Measurements from ENCODE around the gene DKK3. TPM values are rescaled to one million over a fixed set of nuclear protein-coding genes. Genes with fewer than 3 reads are reported as not detected.

Gene DKK3
- total RNA-seq, 1 experiment from 2014 or later: 14.6 TPM

GRCh38 chr11:11989774-11990744, 18.4 kb downstream of the DKK3 start:
- BruUV-seq (replicated peaks): no TSS peak
- no peak overlapping the region for H3K27ac Mint-ChIP-seq (ENCODE audit: unreplicated experiment)
- H3K36me3 Mint-ChIP-seq (ENCODE audit: insufficient read depth, unreplicated experiment): no peaks in the 10 kb centered on the region
- no peak for DNase-seq
- CTCF ChIA-PET: no interaction called here
- peaks cover 26% of the 10 kb centered on the region for H3K4me1 Mint-ChIP-seq (ENCODE audit: low read depth, unreplicated experiment)
- H3K9me3 Mint-ChIP-seq (ENCODE audit: low read depth, unreplicated experiment): no peaks in the 10 kb centered on the region
- TF ChIP-seq, protein P1, sequence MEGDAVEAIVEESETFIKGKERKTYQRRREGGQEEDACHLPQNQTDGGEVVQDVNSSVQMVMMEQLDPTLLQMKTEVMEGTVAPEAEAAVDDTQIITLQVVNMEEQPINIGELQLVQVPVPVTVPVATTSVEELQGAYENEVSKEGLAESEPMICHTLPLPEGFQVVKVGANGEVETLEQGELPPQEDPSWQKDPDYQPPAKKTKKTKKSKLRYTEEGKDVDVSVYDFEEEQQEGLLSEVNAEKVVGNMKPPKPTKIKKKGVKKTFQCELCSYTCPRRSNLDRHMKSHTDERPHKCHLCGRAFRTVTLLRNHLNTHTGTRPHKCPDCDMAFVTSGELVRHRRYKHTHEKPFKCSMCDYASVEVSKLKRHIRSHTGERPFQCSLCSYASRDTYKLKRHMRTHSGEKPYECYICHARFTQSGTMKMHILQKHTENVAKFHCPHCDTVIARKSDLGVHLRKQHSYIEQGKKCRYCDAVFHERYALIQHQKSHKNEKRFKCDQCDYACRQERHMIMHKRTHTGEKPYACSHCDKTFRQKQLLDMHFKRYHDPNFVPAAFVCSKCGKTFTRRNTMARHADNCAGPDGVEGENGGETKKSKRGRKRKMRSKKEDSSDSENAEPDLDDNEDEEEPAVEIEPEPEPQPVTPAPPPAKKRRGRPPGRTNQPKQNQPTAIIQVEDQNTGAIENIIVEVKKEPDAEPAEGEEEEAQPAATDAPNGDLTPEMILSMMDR (IDR thresholded peaks at IDR 0.05; ENCODE audit: unreplicated experiment): no peak
- intact Hi-C loops (cut with micrococcal nuclease; ENCODE audit: unreplicated experiment): loop anchor here (5.0 kb wide), 1 partner anchor 52 kb away; no protein-coding TSS in a partner anchor
- no peaks in the 10 kb centered on the region for H3K27me3 Mint-ChIP-seq (ENCODE audit: unreplicated experiment)
- H3K4me3 Mint-ChIP-seq (ENCODE audit: low read depth, unreplicated experiment): no peak overlapping the region

GRCh38 chr11:11988681-11989261, 19.7 kb downstream of the DKK3 start:
- H3K4me1 Mint-ChIP-seq (ENCODE audit: low read depth, unreplicated experiment): peaks cover 15% of the 10 kb centered on the region
- no TSS peak for BruUV-seq (replicated peaks)
- no peak overlapping the region for H3K4me3 Mint-ChIP-seq (ENCODE audit: low read depth, unreplicated experiment)
- no peak for DNase-seq
- intact Hi-C loops (cut with micrococcal nuclease; ENCODE audit: unreplicated experiment): no loop called here
- no peaks in the 10 kb centered on the region for H3K9me3 Mint-ChIP-seq (ENCODE audit: low read depth, unreplicated experiment)
- TF ChIP-seq, protein P1 (IDR thresholded peaks at IDR 0.05; ENCODE audit: unreplicated experiment): no peak
- CTCF ChIA-PET: no interaction called here
- no peaks in the 10 kb centered on the region for H3K36me3 Mint-ChIP-seq (ENCODE audit: insufficient read depth, unreplicated experiment)
- H3K27ac Mint-ChIP-seq (ENCODE audit: unreplicated experiment): no peak overlapping the region
- H3K27me3 Mint-ChIP-seq (ENCODE audit: unreplicated experiment): no peaks in the 10 kb centered on the region

DNA sequence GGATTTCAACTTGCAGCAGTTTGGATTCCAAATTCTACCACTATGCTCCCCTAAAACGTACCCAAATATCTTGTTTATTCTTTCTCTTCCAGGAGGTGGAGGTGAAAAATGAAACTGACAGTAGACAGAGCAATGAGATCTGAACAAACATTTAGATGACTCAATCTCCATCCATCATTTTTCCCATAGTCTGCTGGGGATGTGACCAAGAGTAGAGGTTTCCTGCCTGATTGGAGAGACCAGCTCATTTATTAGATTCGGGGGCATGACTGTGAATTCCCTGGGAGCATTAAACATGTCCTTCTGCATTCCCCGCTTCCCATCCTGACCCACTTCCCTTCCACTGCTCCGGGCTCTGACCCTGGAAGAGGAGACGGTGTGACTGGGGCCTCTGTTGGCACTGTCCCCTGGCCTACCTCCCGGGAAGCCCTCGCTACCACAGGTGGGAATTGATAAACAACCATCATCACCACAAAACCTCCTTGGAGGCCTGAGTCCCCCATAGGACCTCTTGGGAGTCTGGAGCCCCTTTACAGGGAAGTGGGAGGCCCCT, 20.3 kb downstream of the DKK3 start:
- Mint-ChIP-seq H3K4me3 (ENCODE audit: low read depth, unreplicated experiment) (no peak overlapping the region), H3K27ac (ENCODE audit: unreplicated experiment) (no peak overlapping the region), H3K36me3 (ENCODE audit: insufficient read depth, unreplicated experiment) (no peaks in the 10 kb centered on the region), H3K4me1 (ENCODE audit: low read depth, unreplicated experiment) (peaks cover 10% of the 10 kb centered on the region), H3K27me3 (ENCODE audit: unreplicated experiment) (no peaks in the 10 kb centered on the region), H3K9me3 (ENCODE audit: low read depth, unreplicated experiment) (no peaks in the 10 kb centered on the region)
- CTCF ChIA-PET: interaction anchor here (1.0 kb wide), 1 partner anchor 21 kb away, joined by 3 read pairs; no protein-coding TSS in a partner anchor
- intact Hi-C loops (cut with micrococcal nuclease; ENCODE audit: unreplicated experiment): no loop called here
- TF ChIP-seq, protein P1 (IDR thresholded peaks at IDR 0.05; ENCODE audit: unreplicated experiment): no peak
- BruUV-seq (replicated peaks): no TSS peak
- no peak for DNase-seq

DNA sequence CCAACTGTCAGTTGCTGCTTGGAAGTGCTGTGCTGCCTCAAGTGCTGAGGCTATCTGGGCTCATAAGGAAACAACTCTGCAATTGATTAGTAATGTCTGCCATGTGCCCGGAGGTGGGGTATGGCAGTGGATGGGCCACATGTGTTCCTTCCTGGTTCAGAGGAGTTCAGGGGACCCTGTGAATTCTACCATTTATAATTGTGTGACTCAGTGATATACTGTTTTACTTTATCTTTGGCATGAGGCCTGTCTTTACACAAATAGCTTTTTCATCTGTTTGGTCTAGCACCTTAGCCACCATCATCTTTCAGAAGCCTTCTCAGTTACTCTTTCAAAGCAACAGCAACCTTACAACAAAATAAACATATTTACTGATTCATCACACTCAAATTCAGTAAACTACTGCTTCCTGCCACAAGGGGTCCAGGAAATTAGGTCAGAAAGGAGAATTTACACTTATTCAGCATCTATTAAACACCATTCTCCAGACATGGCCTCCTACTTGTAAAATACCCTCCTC, 20.9 kb downstream of the DKK3 start:
- TF ChIP-seq, protein P1 (IDR thresholded peaks at IDR 0.05; ENCODE audit: unreplicated experiment): no peak
- intact Hi-C loops (cut with micrococcal nuclease; ENCODE audit: unreplicated experiment): no loop called here
- no peaks in the 10 kb centered on the region for H3K9me3 Mint-ChIP-seq (ENCODE audit: low read depth, unreplicated experiment)
- DNase-seq: peak; percentile 32
- H3K27ac Mint-ChIP-seq (ENCODE audit: unreplicated experiment): no peak overlapping the region
- H3K36me3 Mint-ChIP-seq (ENCODE audit: insufficient read depth, unreplicated experiment): no peaks in the 10 kb centered on the region
- no peak overlapping the region for H3K4me3 Mint-ChIP-seq (ENCODE audit: low read depth, unreplicated experiment)
- CTCF ChIA-PET: interaction anchor here (1.0 kb wide), 1 partner anchor 21 kb away, joined by 3 read pairs; no protein-coding TSS in a partner anchor
- no peaks in the 10 kb centered on the region for H3K27me3 Mint-ChIP-seq (ENCODE audit: unreplicated experiment)
- BruUV-seq (replicated peaks): no TSS peak
- H3K4me1 Mint-ChIP-seq (ENCODE audit: low read depth, unreplicated experiment): peaks cover 6% of the 10 kb centered on the region

Measured in Calu3 (cell line).